ENCODE data around the gene SSNA1.
"Not testable (repeated sequence)": the region's sequence is repeated elsewhere in the genome, so short reads cannot be mapped to it uniquely, and the experiment has no call there.

Gene SSNA1

DNA sequence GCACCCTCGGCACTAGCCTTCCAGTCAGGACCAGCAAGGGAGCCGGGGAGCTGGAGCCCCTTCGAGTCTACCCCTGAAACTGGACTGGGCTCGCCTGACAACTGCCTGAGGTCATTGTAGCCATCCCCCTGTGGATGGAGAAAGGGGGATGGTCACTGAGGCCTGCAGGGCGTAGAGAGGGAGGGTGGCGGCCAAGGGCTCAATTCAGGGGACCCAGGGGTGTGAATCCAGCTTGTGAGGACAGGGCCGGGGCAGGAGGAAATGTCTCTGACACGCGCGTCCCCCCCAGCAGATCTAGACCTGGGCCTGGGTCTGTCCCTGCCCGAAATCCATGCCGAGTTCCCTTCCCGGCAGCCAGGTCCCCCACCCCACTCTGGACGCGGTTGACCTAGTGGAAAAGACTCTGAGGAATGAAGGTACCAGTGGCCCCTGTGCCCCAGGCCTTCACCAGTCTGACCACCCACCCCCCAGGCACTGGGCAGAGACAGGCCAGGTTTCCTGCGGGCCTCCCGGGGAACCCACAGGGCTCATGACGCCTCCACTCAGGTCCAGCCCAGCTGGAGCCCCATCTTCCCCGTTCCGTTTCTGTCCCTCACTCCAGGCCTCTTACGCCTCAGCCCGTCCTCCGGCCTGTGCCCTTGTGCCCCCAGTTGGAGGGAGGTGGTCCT lies 43.0 kb downstream of the SSNA1 start:
- no peak for DNase-seq (ENCODE audit: low read depth in 2 of 2)

DNA sequence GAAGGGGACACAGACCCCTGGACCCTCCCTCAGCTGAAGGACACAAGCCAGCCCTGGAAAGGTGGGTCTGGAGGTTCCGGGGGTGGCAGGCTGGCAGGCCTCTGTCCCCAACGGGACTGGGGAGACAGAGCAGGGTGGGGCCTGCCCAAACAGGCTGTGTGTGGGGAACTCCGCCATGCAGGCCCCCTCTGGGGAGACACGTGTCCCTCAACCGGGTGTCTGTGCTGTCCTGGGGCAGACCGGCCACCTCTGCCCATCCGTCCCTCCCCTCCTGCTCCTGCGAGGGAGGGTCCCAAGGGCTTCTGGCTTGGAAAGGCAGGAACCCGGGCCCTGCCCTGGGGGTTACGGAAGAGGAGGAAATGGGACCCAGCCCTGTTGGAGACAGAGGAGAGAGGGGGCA lies 43.6 kb downstream of the SSNA1 start:
- no peak for DNase-seq (ENCODE audit: low read depth in 2 of 2)

DNA sequence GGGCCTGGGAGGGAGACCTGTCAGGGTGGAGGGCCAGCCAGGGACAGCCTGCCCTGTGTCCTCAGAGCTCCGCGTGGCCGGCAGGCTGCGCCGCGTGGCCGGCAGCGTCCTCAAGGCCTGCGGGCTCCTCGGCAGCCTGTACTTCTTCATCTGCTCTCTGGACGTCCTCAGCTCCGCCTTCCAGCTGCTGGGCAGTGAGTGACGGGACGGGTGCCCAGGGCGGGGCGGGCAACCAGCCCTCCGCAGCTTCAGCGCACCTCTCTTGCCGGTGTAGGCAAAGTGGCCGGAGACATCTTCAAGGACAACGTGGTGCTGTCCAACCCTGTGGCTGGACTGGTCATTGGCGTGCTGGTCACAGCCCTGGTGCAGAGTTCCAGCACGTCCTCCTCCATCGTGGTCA lies 44.0 kb downstream of the SSNA1 start:
- DNase-seq (ENCODE audit: low read depth in 2 of 2), result no peak

DNA sequence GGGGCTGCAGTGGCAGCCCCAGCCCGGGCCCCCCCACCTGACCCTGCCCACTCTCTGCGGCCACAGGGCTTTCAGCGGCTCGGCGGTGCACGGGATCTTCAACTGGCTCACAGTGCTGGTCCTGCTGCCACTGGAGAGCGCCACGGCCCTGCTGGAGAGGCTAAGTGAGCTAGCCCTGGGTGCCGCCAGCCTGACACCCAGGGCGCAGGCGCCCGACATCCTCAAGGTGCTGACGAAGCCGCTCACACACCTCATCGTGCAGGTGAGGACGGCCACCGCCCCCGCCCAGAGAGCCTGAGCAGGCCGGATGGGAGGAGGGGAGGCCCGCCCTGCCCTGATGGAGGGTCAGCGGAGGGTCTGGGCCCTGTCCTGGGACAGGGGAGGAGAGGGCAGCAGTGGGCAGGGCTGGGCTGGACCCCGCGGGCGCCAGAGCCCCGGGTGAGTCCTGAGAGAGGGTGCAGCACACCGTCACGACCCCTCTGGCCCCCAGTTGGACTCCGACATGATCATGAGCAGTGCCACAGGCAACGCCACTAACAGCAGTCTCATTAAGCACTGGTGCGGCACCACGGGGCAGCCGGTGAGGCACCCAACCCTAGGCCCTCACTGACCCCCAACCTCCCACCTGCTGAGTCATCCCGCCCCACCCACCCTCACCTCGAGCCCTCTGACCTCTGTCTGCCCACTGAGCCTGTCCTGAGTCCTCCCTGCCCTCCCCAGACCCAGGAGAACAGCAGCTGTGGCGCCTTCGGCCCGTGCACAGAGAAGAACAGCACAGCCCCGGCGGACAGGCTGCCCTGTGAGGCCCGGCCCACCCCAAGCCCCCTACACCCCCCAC lies 44.9 kb downstream of the SSNA1 start:
- DNase-seq (ENCODE audit: low read depth in 2 of 2), result no peak

GRCh38 chr9:137234055-137234697 lies 45.7 kb downstream of the SSNA1 start:
- DNase-seq (ENCODE audit: low read depth in 2 of 2), result no peak

DNA sequence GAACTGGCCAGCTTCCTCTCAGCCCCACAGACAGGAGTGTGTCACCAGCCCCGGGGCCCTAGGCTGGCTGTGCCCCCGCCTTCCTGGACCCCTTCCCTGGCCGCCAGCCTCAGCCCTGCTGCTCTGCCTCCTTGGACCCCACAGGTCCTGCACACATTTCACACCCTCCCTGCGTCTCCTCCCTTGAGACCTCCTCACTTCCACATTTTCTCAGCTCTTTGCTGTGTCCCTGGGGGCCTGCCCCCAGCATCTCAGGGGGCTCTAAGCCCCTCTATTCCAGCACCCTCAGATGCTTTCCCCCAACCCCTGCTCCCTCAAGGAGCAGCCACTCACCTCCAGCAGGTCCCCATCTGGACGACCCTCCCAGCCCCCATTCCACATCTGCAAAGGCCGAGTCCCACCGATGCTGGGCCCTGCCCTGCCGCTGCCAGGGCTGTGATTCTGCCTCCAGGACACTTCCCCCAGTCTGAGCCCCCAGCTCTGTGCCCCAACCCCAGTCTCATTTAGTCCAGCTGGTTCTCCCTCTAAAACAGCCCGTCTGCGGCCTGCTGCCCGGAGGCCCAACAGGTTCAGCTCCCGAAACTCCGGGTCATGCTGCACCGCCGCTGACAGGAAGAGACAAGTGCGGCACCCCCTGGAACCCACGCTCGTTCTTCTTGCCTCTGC lies 46.4 kb downstream of the SSNA1 start:
- no peak for DNase-seq (ENCODE audit: low read depth in 2 of 2)

GRCh38 chr9:137235424-137236237 lies 47.2 kb downstream of the SSNA1 start:
- no peak for DNase-seq (ENCODE audit: low read depth in 2 of 2)

- peak; percentile 80 to 81 for DNase-seq (ENCODE audit: low read depth in 2 of 2)
These were observed 47.9 kb downstream of the SSNA1 start for GRCh38 chr9:137236238-137236935.

DNA sequence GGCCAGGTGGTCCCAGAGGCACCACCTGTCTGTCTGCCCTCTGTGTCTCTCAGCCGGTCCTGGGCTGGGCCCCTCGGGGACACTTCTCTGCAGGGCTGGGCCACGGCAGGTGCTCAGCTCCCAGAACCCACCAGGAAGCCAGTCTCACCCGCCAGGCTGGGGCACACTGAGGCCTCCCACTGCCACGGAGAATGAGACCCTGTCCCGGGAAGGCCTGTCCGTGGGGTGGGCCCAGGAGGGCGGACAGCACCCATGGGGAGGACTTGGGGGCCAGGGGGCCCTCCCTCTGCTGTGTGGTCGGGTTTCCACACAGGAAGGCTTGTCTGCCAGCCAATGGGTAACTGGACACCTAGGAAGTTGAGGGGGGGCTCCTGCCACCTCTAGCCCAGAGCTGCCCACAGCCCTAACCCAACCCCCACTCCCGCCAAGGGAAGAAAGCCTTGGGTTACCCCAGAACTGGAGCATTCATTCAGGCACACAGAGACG lies 48.5 kb downstream of the SSNA1 start:
- DNase-seq (ENCODE audit: low read depth in 2 of 2), result no peak

GRCh38 chr9:137237759-137238726 lies 49.6 kb downstream of the SSNA1 start:
- DNase-seq (ENCODE audit: low read depth in 2 of 2), result no peak

GRCh38 chr9:137239541-137240200 lies 51.2 kb downstream of the SSNA1 start:
- DNase-seq (ENCODE audit: low read depth in 2 of 2), result not testable (repeated sequence)

Measured in activated CD8-positive, alpha-beta memory T cell treated with anti-CD3 and anti-CD28 coated beads for 4 hours (primary cell).